Fibroblast of lung (primary cell): ENCODE measurements around the gene STXBP5L. TPM values are rescaled to one million over a fixed set of nuclear protein-coding genes. Genes with fewer than 3 reads are reported as not detected.
A peak's percentile ranks its signal among the peaks of the same experiment; 100 is the strongest.

Source experiments
- DNase-seq, 2 donors: peaks; one replicate each; pipeline versions ENCODE4 v3.0.0 to v3.0.0-alpha.2; 2010; ENCODE audit warnings: low read depth in 2 of 2
- H2AFZ ChIP-seq: 2 replicates; pipeline ENCODE4 v1.5.1; 2012; ENCODE audit warnings: low read length, control low read depth, inconsistent platforms
- H3K27ac ChIP-seq: 2 replicates; pipeline ENCODE4 v1.5.1; 2011; ENCODE audit warnings: low read length, control low read depth; ENCODE audit not compliant: insufficient read depth
- H3K27me3 ChIP-seq: 2 replicates; pipeline ENCODE4 v1.5.1; 2011; ENCODE audit warnings: mild to moderate bottlenecking, low read length; ENCODE audit not compliant: control insufficient read depth, insufficient read depth
- H3K36me3 ChIP-seq: 2 replicates; pipeline ENCODE4 v1.5.1; 2011; ENCODE audit warnings: low read length; ENCODE audit not compliant: control insufficient read depth, insufficient read depth
- H3K4me1 ChIP-seq: 2 replicates; pipeline ENCODE4 v1.5.1; 2011; ENCODE audit warnings: low read length; ENCODE audit not compliant: control insufficient read depth, insufficient read depth; ENCODE audit errors: extremely low read depth
- H3K4me2 ChIP-seq: 2 replicates; pipeline ENCODE4 v1.5.1; 2011; ENCODE audit warnings: low read length, control low read depth; ENCODE audit not compliant: insufficient read depth; ENCODE audit errors: extremely low read depth
- H3K4me3 ChIP-seq, 4 experiments: fragments of 200-600 bp in 1 of 4; sonication (generic) in 1 of 4; replicated peaks in 1 of 4; 2 replicates each; pipeline ENCODE4 v1.5.1; 2011 to 2016; ENCODE audit warnings: low read length in 4 of 4, low read depth in 3 of 4, mild to moderate bottlenecking in 3 of 4, control low read depth in 2 of 4, inconsistent platforms in 1 of 4, mixed read lengths in 1 of 4; ENCODE audit not compliant: insufficient read depth in 1 of 4; ENCODE audit errors: control extremely low read depth in 1 of 4
- H3K79me2 ChIP-seq: 2 replicates; pipeline ENCODE4 v1.5.1; 2012; ENCODE audit warnings: mild to moderate bottlenecking, low read length, inconsistent platforms; ENCODE audit not compliant: control insufficient read depth, insufficient read depth
- H3K9ac ChIP-seq: 2 replicates; pipeline ENCODE4 v1.5.1; 2011; ENCODE audit warnings: mild to moderate bottlenecking, low read length, control low read depth; ENCODE audit not compliant: insufficient read depth
- H3K9me3 ChIP-seq: 2 replicates; pipeline ENCODE4 v1.5.1; 2012; ENCODE audit warnings: low read depth, low read length; ENCODE audit not compliant: control insufficient read depth, insufficient read depth
- H4K20me1 ChIP-seq: 2 replicates; pipeline ENCODE4 v1.5.1; 2011; ENCODE audit warnings: low read length; ENCODE audit not compliant: control insufficient read depth, insufficient read depth; ENCODE audit errors: extremely low read depth
- EZH2 ChIP-seq: IDR thresholded peaks from 2 replicates; pipeline ENCODE4 v1.5.1; 2012; ENCODE audit warnings: low read length, control low read depth, mild to moderate bottlenecking; ENCODE audit errors: missing control alignments
- polyA plus RNA-seq, 2 donors: library from polyadenylated mRNA; depleted of rRNA in 1 of 2; stranded (reverse) in 1 of 2; unstranded in 1 of 2; fragments of >200 nt; gene quantifications; 2 replicates each; pipeline ENCODE4 v1.2.1, GENCODE V29; 2011 to 2012; ENCODE audit warnings: missing spikeins in 1 of 2
- total RNA-seq: library from RNA; depleted of rRNA; stranded (reverse); fragments of >200 nt; gene quantifications from 2 replicates; pipeline ENCODE4 v1.2.1, GENCODE V29; 2014
- TF ChIP-seq, protein P1 (sequence below), 2 donors: IDR thresholded peaks in 1 of 2; conservative IDR thresholded peaks in 1 of 2; 1 replicate in 1 of 2; 2 replicates in 1 of 2; pipeline ENCODE4 v1.5.1; 2011 to 2012; ENCODE audit warnings: low read length in 2 of 2, control low read depth in 1 of 2, inconsistent platforms in 1 of 2, low read depth in 1 of 2, mild to moderate bottlenecking in 1 of 2

Gene STXBP5L
- total and polyA plus RNA-seq, 2 donors (not counting 1 experiment from before 2014, with no cell fraction given) = not detected

DNA sequence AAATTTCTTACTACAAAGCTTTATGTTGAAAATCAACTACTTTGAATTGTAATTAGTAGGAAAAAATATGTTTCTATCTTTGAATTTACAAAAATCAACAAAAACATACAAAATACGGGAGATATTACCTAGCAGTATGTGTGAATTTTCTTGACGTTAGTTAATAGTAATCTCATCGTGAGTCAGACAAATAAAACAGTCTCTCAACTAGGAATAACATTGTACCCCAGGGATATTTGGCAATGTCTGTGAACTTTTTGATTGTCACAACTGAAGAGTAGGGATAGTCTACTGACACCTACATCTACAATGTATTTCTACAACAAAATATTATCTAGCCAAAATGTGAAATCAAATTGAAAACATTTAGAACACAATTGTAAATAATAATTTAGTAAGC, 387.4 kb downstream of the STXBP5L start:
- TF ChIP-seq EZH2 = no peak
- TF ChIP-seq, protein P1, sequence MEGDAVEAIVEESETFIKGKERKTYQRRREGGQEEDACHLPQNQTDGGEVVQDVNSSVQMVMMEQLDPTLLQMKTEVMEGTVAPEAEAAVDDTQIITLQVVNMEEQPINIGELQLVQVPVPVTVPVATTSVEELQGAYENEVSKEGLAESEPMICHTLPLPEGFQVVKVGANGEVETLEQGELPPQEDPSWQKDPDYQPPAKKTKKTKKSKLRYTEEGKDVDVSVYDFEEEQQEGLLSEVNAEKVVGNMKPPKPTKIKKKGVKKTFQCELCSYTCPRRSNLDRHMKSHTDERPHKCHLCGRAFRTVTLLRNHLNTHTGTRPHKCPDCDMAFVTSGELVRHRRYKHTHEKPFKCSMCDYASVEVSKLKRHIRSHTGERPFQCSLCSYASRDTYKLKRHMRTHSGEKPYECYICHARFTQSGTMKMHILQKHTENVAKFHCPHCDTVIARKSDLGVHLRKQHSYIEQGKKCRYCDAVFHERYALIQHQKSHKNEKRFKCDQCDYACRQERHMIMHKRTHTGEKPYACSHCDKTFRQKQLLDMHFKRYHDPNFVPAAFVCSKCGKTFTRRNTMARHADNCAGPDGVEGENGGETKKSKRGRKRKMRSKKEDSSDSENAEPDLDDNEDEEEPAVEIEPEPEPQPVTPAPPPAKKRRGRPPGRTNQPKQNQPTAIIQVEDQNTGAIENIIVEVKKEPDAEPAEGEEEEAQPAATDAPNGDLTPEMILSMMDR (conservative IDR thresholded peaks at IDR 0.05 in 1 of 2, IDR thresholded peaks at IDR 0.05 in 1 of 2; ENCODE audit: low read depth in 1 of 2, low read length in 2 of 2) = no peak
- no peaks in the 10 kb centered on the region for H3K79me2 ChIP-seq
- H4K20me1 ChIP-seq = no peaks in the 10 kb centered on the region
- H3K27me3 ChIP-seq = no peaks in the 10 kb centered on the region
- no peak for DNase-seq
- no peak overlapping the region for H3K4me2 ChIP-seq
- no peak overlapping the region for H2AFZ ChIP-seq
- no peaks in the 10 kb centered on the region for H3K4me1 ChIP-seq
- no peaks in the 10 kb centered on the region for H3K9me3 ChIP-seq
- no peak overlapping the region for H3K9ac ChIP-seq
- no peak overlapping the region for H3K4me3 ChIP-seq
- H3K36me3 ChIP-seq = no peaks in the 10 kb centered on the region
- no peak overlapping the region for H3K27ac ChIP-seq

DNA sequence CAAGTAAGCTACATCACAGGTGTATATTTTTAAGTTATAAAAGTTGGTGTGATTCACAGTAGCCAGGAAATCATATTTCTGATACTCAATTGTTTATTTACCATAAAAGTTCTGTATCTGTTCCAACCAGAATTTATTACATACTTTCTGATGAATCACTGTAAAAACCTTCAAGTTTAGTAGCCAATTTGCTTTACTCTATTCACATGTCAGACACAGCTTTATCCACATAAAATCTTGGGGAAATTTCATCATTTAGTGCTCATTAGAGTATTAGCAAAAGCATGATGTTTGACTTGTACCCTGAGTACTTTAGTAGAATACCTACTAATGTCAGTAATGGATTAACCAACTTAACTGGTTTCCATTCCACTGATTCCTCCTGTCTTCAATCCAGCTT, 388.0 kb downstream of the STXBP5L start:
- Histone ChIP-seq H3K9ac (no peak overlapping the region), H3K36me3 (no peaks in the 10 kb centered on the region), H3K9me3 (no peaks in the 10 kb centered on the region), H3K27me3 (no peaks in the 10 kb centered on the region), H3K4me3 (no peak overlapping the region), H3K4me2 (no peak overlapping the region), H2AFZ (no peak overlapping the region), H3K27ac (no peak overlapping the region), H3K79me2 (no peaks in the 10 kb centered on the region), H4K20me1 (no peaks in the 10 kb centered on the region), H3K4me1 (no peaks in the 10 kb centered on the region)
- peak; percentile 8 to 18 for DNase-seq
- TF ChIP-seq, protein P1 (conservative IDR thresholded peaks at IDR 0.05 in 1 of 2, IDR thresholded peaks at IDR 0.05 in 1 of 2; ENCODE audit: low read depth in 1 of 2, low read length in 2 of 2) = no peak
- TF ChIP-seq EZH2 = no peak

DNA sequence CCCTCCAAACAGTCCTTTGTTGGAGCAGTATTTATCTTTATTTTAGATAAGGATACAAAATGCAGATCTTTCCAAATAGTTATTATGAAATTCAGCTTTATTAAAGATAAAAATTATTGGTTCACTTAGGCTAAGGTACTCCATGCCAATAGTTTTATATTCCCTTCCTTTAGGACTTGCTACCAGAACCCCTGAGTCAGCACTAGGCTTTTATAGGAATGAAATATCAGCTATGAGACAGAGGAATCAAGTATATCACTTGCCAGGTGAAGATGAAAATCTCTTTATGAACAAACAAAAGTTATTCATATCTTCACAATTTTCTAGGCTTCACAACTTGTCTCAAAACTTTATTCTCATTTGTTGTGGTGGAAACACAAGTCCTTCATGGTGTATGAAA, 416.3 kb downstream of the STXBP5L start:
- TF ChIP-seq, protein P1 (conservative IDR thresholded peaks at IDR 0.05 in 1 of 2, IDR thresholded peaks at IDR 0.05 in 1 of 2; ENCODE audit: low read depth in 1 of 2, low read length in 2 of 2) = no peak
- Histone ChIP-seq H3K36me3 (no peaks in the 10 kb centered on the region), H3K27me3 (no peaks in the 10 kb centered on the region), H3K27ac (no peak overlapping the region), H3K4me3 (no peak overlapping the region), H3K4me2 (no peak overlapping the region), H3K79me2 (no peaks in the 10 kb centered on the region), H3K9ac (no peak overlapping the region), H2AFZ (no peak overlapping the region), H4K20me1 (no peaks in the 10 kb centered on the region), H3K4me1 (no peaks in the 10 kb centered on the region), H3K9me3 (no peaks in the 10 kb centered on the region)
- no peak for DNase-seq
